Panc1 (cell line): Measurements from ENCODE around the gene MDM1.

ENCODE experiments used
- CTCF ChIP-seq: fragments of 450-650 bp; IDR thresholded peaks from 2 replicates; pipeline ENCODE4 v1.5.1; 2017; ENCODE audit warnings: mild to moderate bottlenecking
- POLR2AphosphoS5 ChIP-seq: IDR thresholded peaks from 2 replicates; pipeline ENCODE4 v1.6.1; 2012; ENCODE audit warnings: mild to moderate bottlenecking, low read depth, low read length, moderate library complexity
- REST ChIP-seq, 2 experiments: IDR thresholded peaks; 2 replicates each; pipeline ENCODE4 v1.6.1; 2011 to 2012; ENCODE audit warnings: low read depth in 2 of 2, control low read depth in 1 of 2, low read length in 1 of 2, mild to moderate bottlenecking in 1 of 2, moderate library complexity in 1 of 2; ENCODE audit not compliant: insufficient read depth in 1 of 2
- TCF7L2 ChIP-seq: IDR thresholded peaks from 2 replicates; pipeline ENCODE4 v1.6.1; 2011; ENCODE audit warnings: mild to moderate bottlenecking, low read depth, low read length, inconsistent platforms

GRCh38 chr12:68305278-68305677, 26.9 kb downstream of the MDM1 start:
- TF ChIP-seq CTCF (no peak), POLR2AphosphoS5 (no peak), REST (IDR thresholded peaks at IDR 0.05; ENCODE audit: insufficient read depth in 1 of 2, low read depth in 2 of 2, low read length in 1 of 2) (no peak), TCF7L2 (no peak)
